Measurements from ENCODE around the gene TSR3. TPM values are rescaled to one million over a fixed set of nuclear protein-coding genes. Genes with fewer than 3 reads are reported as not detected.
A peak's percentile ranks its signal among the peaks of the same experiment; 100 is the strongest.

Gene TSR3
- total and polyA plus RNA-seq, 8 donors: 9.3 to 441 (median 65.0) TPM

- peaks cover 0 to 6% (median 0%) of the 10 kb centered on the region in 4 donors for H3K4me1 ChIP-seq
- TF ChIP-seq POLR2A (IDR thresholded peaks at IDR 0.05) (no peak), EP300 (IDR thresholded peaks at IDR 0.05) (no peak), POLR2AphosphoS5 (IDR thresholded peaks at IDR 0.05) (no peak)
- TF ChIP-seq, protein P1, sequence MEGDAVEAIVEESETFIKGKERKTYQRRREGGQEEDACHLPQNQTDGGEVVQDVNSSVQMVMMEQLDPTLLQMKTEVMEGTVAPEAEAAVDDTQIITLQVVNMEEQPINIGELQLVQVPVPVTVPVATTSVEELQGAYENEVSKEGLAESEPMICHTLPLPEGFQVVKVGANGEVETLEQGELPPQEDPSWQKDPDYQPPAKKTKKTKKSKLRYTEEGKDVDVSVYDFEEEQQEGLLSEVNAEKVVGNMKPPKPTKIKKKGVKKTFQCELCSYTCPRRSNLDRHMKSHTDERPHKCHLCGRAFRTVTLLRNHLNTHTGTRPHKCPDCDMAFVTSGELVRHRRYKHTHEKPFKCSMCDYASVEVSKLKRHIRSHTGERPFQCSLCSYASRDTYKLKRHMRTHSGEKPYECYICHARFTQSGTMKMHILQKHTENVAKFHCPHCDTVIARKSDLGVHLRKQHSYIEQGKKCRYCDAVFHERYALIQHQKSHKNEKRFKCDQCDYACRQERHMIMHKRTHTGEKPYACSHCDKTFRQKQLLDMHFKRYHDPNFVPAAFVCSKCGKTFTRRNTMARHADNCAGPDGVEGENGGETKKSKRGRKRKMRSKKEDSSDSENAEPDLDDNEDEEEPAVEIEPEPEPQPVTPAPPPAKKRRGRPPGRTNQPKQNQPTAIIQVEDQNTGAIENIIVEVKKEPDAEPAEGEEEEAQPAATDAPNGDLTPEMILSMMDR (IDR thresholded peaks at IDR 0.05): no peak
- no peak for DNase-seq
- H3K36me3 ChIP-seq: peaks cover 56 to 96% (median 95%) of the 10 kb centered on the region in 4 donors
- intact Hi-C loops (cut with DNase I; ENCODE audit: low total_unique reads): no loop called here
- no peak overlapping the region for H3K27ac ChIP-seq
- H3K9me3 ChIP-seq: no peaks in the 10 kb centered on the region
- no peak overlapping the region for H3K4me3 ChIP-seq
- H3K27me3 ChIP-seq: no peaks in the 10 kb centered on the region
- WGBS, 5 donors: 88 to 93% (median 90%) methylated on average over 24 to 29 of the region's 29 CpGs
Observed at GRCh38 chr16:1366060-1366711, 14.5 kb upstream of the TSR3 start.

DNA sequence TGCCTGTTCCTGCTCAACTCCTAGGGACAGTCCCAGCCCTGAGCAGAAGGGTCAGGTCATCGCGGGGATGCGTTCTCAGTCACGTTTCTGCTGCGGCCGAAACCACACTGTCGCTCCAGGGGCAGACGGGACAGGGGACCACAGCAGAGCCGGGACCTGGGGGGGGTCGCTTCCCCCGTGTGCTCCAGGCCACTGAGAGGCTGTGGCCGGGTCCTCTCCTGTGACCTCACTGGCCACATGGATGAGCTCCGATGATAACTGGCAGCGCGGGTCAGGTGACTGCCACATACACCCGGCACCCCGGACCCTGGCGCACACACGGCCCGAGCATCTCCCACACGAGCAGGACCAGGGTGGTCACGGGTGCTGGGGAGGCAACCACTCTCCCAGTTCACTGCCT is 12.8 kb upstream of the TSR3 start:
- intact Hi-C loops (cut with DNase I; ENCODE audit: low total_unique reads): no loop called here
- Histone ChIP-seq H3K4me1 (peaks cover 0 to 6% (median 0%) of the 10 kb centered on the region in 4 donors), H3K9me3 (no peaks in the 10 kb centered on the region), H3K4me3 (no peak overlapping the region), H3K27me3 (no peaks in the 10 kb centered on the region), H3K27ac (no peak overlapping the region), H3K36me3 (peaks cover 53 to 96% (median 95%) of the 10 kb centered on the region in 4 donors)
- TF ChIP-seq EP300 (IDR thresholded peaks at IDR 0.05) (no peak), POLR2A (IDR thresholded peaks at IDR 0.05) (no peak), POLR2AphosphoS5 (IDR thresholded peaks at IDR 0.05) (no peak)
- TF ChIP-seq, protein P1 (IDR thresholded peaks at IDR 0.05): no peak
- WGBS, 5 donors: 83 to 96% (median 90%) methylated on average over 9 to 22 of the region's 22 CpGs
- DNase-seq: no peak

DNA sequence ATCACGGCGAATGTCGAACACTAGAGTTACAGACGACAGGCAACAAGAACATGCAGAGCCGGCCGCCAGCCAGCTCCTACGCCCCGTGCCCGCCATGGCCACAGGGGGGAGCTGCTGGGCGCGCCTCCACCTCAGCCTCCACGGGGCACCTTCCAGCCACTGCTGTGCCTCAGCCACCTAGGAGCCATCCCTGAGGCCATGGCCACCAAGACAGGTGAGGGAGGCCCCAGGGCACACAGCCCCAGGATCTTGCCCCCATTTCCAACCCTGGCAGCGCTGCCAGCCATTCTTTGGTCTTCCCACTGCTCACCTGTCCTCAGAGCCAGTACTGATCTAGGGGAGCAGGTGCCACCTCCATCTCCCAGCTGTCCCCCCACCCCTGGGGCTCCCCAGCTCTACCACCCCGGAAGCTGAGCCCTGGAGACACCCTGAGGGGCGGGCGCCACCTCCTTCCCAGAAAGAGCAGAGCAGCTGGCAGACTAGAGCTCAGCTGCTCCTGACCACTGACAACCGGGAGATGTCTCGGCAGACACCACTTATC is 11.9 kb upstream of the TSR3 start:
- H3K4me1 ChIP-seq: peaks cover 0 to 6% (median under 1%) of the 10 kb centered on the region in 4 donors
- no peak for TF ChIP-seq POLR2A (IDR thresholded peaks at IDR 0.05)
- TF ChIP-seq, protein P1 (IDR thresholded peaks at IDR 0.05): peak in 5 of 7 experiments; percentile 70 to 78 (median 77)
- no peak for TF ChIP-seq EP300 (IDR thresholded peaks at IDR 0.05)
- peak in 1 of 3 donors; percentile 24 for TF ChIP-seq POLR2AphosphoS5 (IDR thresholded peaks at IDR 0.05)
- H3K9me3 ChIP-seq: no peaks in the 10 kb centered on the region
- peak; percentile 77 to 83 for DNase-seq
- no peaks in the 10 kb centered on the region for H3K27me3 ChIP-seq
- peaks cover 53 to 96% (median 94%) of the 10 kb centered on the region in 4 donors for H3K36me3 ChIP-seq
- intact Hi-C loops (cut with DNase I; ENCODE audit: low total_unique reads): no loop called here
- H3K4me3 ChIP-seq: no peak overlapping the region
- H3K27ac ChIP-seq: no peak overlapping the region
- 31 to 47% (median 41%) methylated on average over 15 to 18 of the region's 18 CpGs for WGBS, 5 donors

- 76 to 87% (median 82%) methylated on average over 9 to 11 of the region's 11 CpGs for WGBS, 5 donors
- H3K36me3 ChIP-seq: peaks cover 57 to 99% (median 97%) of the 10 kb centered on the region in 4 donors
Observed at GRCh38 chr16:1362807-1363206, 11.1 kb upstream of the TSR3 start.

More at GRCh38 chr16:1362807-1363206, 11.1 kb upstream of the TSR3 start:
- peaks cover 0 to 8% (median 3%) of the 10 kb centered on the region in 4 donors for H3K4me1 ChIP-seq
- TF ChIP-seq EP300 (IDR thresholded peaks at IDR 0.05): no peak
- no peak for TF ChIP-seq POLR2A (IDR thresholded peaks at IDR 0.05)
- TF ChIP-seq, protein P1 (IDR thresholded peaks at IDR 0.05): no peak
- no peak for TF ChIP-seq POLR2AphosphoS5 (IDR thresholded peaks at IDR 0.05)
- H3K9me3 ChIP-seq: no peaks in the 10 kb centered on the region
- no peak overlapping the region for H3K4me3 ChIP-seq
- H3K27ac ChIP-seq: no peak overlapping the region
- no peaks in the 10 kb centered on the region for H3K27me3 ChIP-seq
- intact Hi-C loops (cut with DNase I; ENCODE audit: low total_unique reads): no loop called here
- DNase-seq: no peak

All from stomach (tissue), 9 donors.